Lower leg skin (tissue), 4 donors: ENCODE data around the gene CTPS1. TPM values are rescaled to one million over a fixed set of nuclear protein-coding genes. Genes with fewer than 3 reads are reported as not detected.

Source experiments
- DNase-seq, 2 donors: peaks; one replicate each; pipeline ENCODE4 v3.0.0-alpha.2; 2019; ENCODE audit warnings: low spot score in 2 of 2
- H3K4me3 ChIP-seq: fragments of 200-600 bp; sonication (generic); 2 replicates; pipeline ENCODE4 v1.5.1; 2017; ENCODE audit warnings: mild to moderate bottlenecking, low read depth; ENCODE audit not compliant: poor library complexity, severe bottlenecking
- POLR2A ChIP-seq, 2 donors: fragments of 450-650 bp; IDR thresholded peaks; one replicate each; pipeline ENCODE4 v1.6.1; 2016 to 2017; ENCODE audit warnings: antibody characterized with exemption in 2 of 2, mild to moderate bottlenecking in 1 of 2, moderate library complexity in 1 of 2
- WGBS, 2 donors: methylation state at CpG; one replicate each; pipeline ENCODE4 v1.1.5; 2018; 5-methylcytosine and 5-hydroxymethylcytosine counted together
- intact Hi-C: fragments of 100-400 bp; cut with DNase I; formaldehyde crosslinking; loops from one replicate; pipeline ENCODE4 v1.15.0; 2023; ENCODE audit warnings: low total_unique reads
- total RNA-seq, 4 donors: library from RNA; depleted of rRNA; stranded (reverse); fragments of >200 nt; gene quantifications; one replicate each; pipeline ENCODE4 v1.1.0, GENCODE V29; 2016
- TF ChIP-seq, protein P1 (sequence below), 3 donors: fragments of 450-650 bp; IDR thresholded peaks; one replicate each; pipeline ENCODE4 v1.5.1; 2016; ENCODE audit warnings: antibody characterized with exemption in 3 of 3, mild to moderate bottlenecking in 3 of 3, moderate library complexity in 2 of 3

CTPS1 gene
- total RNA-seq, 4 donors from 2014 or later: 7.7 to 23.3 (median 8.9) TPM

DNA sequence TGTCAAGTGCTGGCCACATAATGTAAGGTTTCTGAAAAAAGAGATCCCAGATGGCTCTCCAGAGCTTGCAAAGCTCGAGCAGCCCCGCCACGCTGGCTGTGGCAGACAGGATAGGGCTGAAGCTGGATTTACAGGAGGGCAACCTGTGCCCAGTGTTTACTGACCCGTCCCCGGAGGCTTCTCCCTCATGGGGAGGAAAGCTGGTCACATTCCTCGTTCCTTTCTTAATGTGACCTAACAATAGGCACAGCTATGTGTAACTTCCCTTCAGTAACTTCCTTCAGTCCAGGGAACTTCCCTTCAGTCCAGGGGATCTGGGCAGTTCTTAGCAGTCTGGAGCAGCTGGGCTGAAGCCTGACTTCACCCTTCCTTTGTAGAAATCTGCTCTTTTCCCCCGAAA lies 34.3 kb downstream of the CTPS1 start:
- intact Hi-C loops: no loop called here
- no peak overlapping the region for H3K4me3 ChIP-seq
- WGBS, 2 donors: 83 to 88% methylated on average over 7 of the region's 7 CpGs
- peak in 1 of 2 donors; percentile 76 for DNase-seq
- TF ChIP-seq, protein P1, sequence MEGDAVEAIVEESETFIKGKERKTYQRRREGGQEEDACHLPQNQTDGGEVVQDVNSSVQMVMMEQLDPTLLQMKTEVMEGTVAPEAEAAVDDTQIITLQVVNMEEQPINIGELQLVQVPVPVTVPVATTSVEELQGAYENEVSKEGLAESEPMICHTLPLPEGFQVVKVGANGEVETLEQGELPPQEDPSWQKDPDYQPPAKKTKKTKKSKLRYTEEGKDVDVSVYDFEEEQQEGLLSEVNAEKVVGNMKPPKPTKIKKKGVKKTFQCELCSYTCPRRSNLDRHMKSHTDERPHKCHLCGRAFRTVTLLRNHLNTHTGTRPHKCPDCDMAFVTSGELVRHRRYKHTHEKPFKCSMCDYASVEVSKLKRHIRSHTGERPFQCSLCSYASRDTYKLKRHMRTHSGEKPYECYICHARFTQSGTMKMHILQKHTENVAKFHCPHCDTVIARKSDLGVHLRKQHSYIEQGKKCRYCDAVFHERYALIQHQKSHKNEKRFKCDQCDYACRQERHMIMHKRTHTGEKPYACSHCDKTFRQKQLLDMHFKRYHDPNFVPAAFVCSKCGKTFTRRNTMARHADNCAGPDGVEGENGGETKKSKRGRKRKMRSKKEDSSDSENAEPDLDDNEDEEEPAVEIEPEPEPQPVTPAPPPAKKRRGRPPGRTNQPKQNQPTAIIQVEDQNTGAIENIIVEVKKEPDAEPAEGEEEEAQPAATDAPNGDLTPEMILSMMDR (IDR thresholded peaks at IDR 0.05): no peak
- TF ChIP-seq POLR2A (IDR thresholded peaks at IDR 0.05): no peak

DNA sequence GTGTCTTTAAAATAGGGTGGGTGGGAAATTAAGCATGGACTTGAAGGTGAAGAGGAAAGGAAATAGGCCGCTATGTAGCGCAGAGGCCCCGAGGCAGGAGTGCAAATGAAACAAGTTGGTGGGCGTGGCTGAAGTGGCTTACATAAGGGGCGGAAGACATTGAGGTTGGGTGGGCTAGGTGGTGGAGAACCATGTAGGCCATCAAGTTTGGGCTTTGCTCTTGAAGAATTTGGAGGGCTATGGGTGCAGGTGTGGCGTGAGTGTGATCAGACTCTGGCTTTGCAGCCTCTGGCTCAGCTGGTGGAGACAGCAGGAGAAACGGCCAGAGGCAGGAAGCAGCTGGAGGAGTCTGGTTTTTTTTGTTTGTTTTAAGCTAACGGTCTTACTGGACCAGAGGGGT lies 35.4 kb downstream of the CTPS1 start:
- peak in 1 of 2 donors; percentile 74 for DNase-seq
- 74 to 75% methylated on average over 8 of the region's 8 CpGs for WGBS, 2 donors
- intact Hi-C loops: no loop called here
- no peak for TF ChIP-seq POLR2A (IDR thresholded peaks at IDR 0.05)
- TF ChIP-seq, protein P1 (IDR thresholded peaks at IDR 0.05): no peak
- H3K4me3 ChIP-seq: no peak overlapping the region

- 70 to 81% methylated on average over 5 of the region's 5 CpGs for WGBS, 2 donors
- TF ChIP-seq, protein P1 (IDR thresholded peaks at IDR 0.05): no peak
- no peak for TF ChIP-seq POLR2A (IDR thresholded peaks at IDR 0.05)
- H3K4me3 ChIP-seq: no peak overlapping the region
- intact Hi-C loops: no loop called here
- peak in 1 of 2 donors; percentile 75 for DNase-seq
Observed at GRCh38 chr1:41015281-41015896, 35.9 kb downstream of the CTPS1 start.

- peak in 1 of 2 donors; percentile 82 for DNase-seq
- no peak for TF ChIP-seq POLR2A (IDR thresholded peaks at IDR 0.05)
- TF ChIP-seq, protein P1 (IDR thresholded peaks at IDR 0.05): no peak
- H3K4me3 ChIP-seq: no peak overlapping the region
- WGBS, 2 donors: 92 to 96% methylated on average over 13 of the region's 13 CpGs
- intact Hi-C loops: no loop called here
Observed at GRCh38 chr1:41015897-41016470, 36.5 kb downstream of the CTPS1 start.

GRCh38 chr1:41017141-41018017 lies 37.9 kb downstream of the CTPS1 start:
- peak in 1 of 2 donors; percentile 81 for DNase-seq
- no peak overlapping the region for H3K4me3 ChIP-seq
- no peak for TF ChIP-seq POLR2A (IDR thresholded peaks at IDR 0.05)
- TF ChIP-seq, protein P1 (IDR thresholded peaks at IDR 0.05): no peak
- intact Hi-C loops: no loop called here
- WGBS, 2 donors: 95 to 96% methylated on average over 30 to 33 of the region's 44 CpGs
